GM12878 (cell line): ENCODE results near the gene ZP4. TPM values are rescaled to one million over a fixed set of nuclear protein-coding genes. Genes with fewer than 3 reads are reported as not detected.

Source experiments
- ATAC-seq: fragments of 200-7000 bp; cut with Tn5 transposase; 3 replicates; pipeline ENCODE4 v1.9.1; 2020; ENCODE audit warnings: mild to moderate bottlenecking, moderate library complexity
- BruUV-seq: library from RNA; stranded (reverse); fragments of 400-500 nt; replicated peaks from 2 replicates; lab custom pipeline; 2021; lab: Mats Ljungman, UMichigan
- CTCF ChIA-PET: fragments of 300-600 bp; sonication (Branson Sonifier 250); formaldehyde crosslinking; extraction: SDS; loops from one replicate; lab custom pipeline; 2021; ENCODE audit warnings: inconsistent platforms; lab: Yijun Ruan, JAX
- POLR2A ChIA-PET: fragments of 350-600 bp; formaldehyde crosslinking; extraction: SDS; loops from one replicate; lab custom pipeline; 2021; ENCODE audit warnings: inconsistent platforms; lab: Charles Lee
- RAD21 ChIA-PET: fragments of 300-600 bp; sonication (Branson Sonifier 250); formaldehyde crosslinking; loops from one replicate; lab custom pipeline; 2023; ENCODE audit warnings: antibody characterized with exemption; ENCODE audit not compliant: unreplicated experiment; lab: Charles Lee
- SMC1A ChIA-PET: fragments of 300-600 bp; sonication (Branson Sonifier 250); formaldehyde crosslinking; loops from one replicate; lab custom pipeline; 2023; ENCODE audit not compliant: unreplicated experiment, uncharacterized antibody; lab: Charles Lee
- DNase-seq: peaks from one replicate; pipeline ENCODE4 v3.0.0-alpha.2; 2011; ENCODE audit warnings: low read depth, low spot score
- FAIRE-seq: peaks from 3 replicates; lab custom pipeline; 2011; peaks lifted over from hg19 to GRCh38; lab: Jason Lieb, UNC
- H2AFZ ChIP-seq: 2 replicates; pipeline ENCODE4 v1.6.0; 2011; ENCODE audit warnings: low read depth, low read length, control low read depth; ENCODE audit not compliant: control insufficient read depth
- H3K27ac ChIP-seq: 2 replicates; pipeline ENCODE4 v1.5.1; 2011; ENCODE audit warnings: control low read depth; ENCODE audit not compliant: control insufficient read depth, insufficient read depth
- H3K27me3 ChIP-seq, 2 experiments: replicated peaks in 1 of 2; 2 replicates each; pipeline versions ENCODE4 v1.6.0 to v1.6.1; 2011; ENCODE audit warnings: low read length in 1 of 2; ENCODE audit not compliant: control insufficient read depth in 2 of 2, insufficient read depth in 2 of 2
- H3K36me3 ChIP-seq, 2 experiments: 2 replicates each; pipeline ENCODE4 v1.5.1; 2011; ENCODE audit warnings: low read length in 1 of 2; ENCODE audit not compliant: control insufficient read depth in 2 of 2, insufficient read depth in 2 of 2
- H3K4me1 ChIP-seq: 2 replicates; pipeline ENCODE4 v1.6.1; 2011; ENCODE audit warnings: mild to moderate bottlenecking, low read length, moderate library complexity, mixed read lengths; ENCODE audit not compliant: control insufficient read depth, insufficient read depth
- H3K4me2 ChIP-seq: 2 replicates; pipeline ENCODE4 v1.6.0; 2011; ENCODE audit warnings: control low read depth; ENCODE audit not compliant: control insufficient read depth, insufficient read depth
- H3K4me3 ChIP-seq: fragments of 200-600 bp; sonication (generic); 2 replicates; pipeline ENCODE4 v1.5.1; 2016
- H3K79me2 ChIP-seq: 2 replicates; pipeline ENCODE4 v1.6.0; 2011; ENCODE audit warnings: low read length; ENCODE audit not compliant: control insufficient read depth, insufficient read depth
- H3K9ac ChIP-seq: 2 replicates; pipeline ENCODE4 v1.8.0; 2011; ENCODE audit warnings: low read length, control low read depth, mixed read lengths; ENCODE audit not compliant: control insufficient read depth, insufficient read depth
- H3K9me3 ChIP-seq: replicated peaks from 3 replicates; pipeline ENCODE4 v1.5.1; 2011; ENCODE audit warnings: mild to moderate bottlenecking, low read length; ENCODE audit not compliant: control insufficient read depth, insufficient read depth
- H4K20me1 ChIP-seq: 2 replicates; pipeline ENCODE4 v1.6.0; 2011; ENCODE audit not compliant: control insufficient read depth, insufficient read depth
- BACH1 ChIP-seq: fragments of 450-650 bp; IDR thresholded peaks from 2 replicates; pipeline ENCODE4 v1.6.1; 2017; ENCODE audit warnings: mild to moderate bottlenecking, borderline replicate concordance
- CHD1 ChIP-seq: IDR thresholded peaks from 2 replicates; pipeline ENCODE4 v1.6.1; 2012; ENCODE audit warnings: low read depth, low read length, improper control_type of control experiment
- CTCF ChIP-seq, 3 experiments: IDR thresholded peaks in 2 of 3; conservative IDR thresholded peaks in 1 of 3; 2 replicates each; pipeline ENCODE4 v1.5.1; 2011; ENCODE audit warnings: low read depth in 3 of 3, low read length in 3 of 3, mild to moderate bottlenecking in 3 of 3, control low read depth in 2 of 3, moderate library complexity in 2 of 3, inconsistent platforms in 1 of 3, mixed read lengths in 1 of 3; ENCODE audit not compliant: control insufficient read depth in 2 of 3, insufficient read depth in 1 of 3; ENCODE audit errors: extremely low read depth in 1 of 3
- KAT2A ChIP-seq: conservative IDR thresholded peaks from 2 replicates; pipeline ENCODE4 v1.6.1; 2011; ENCODE audit warnings: low read depth, low read length; ENCODE audit not compliant: control insufficient read depth
- MEF2A ChIP-seq: IDR thresholded peaks from 2 replicates; pipeline ENCODE4 v1.6.1; 2011; ENCODE audit warnings: low read depth, mild to moderate bottlenecking, low read length, moderate library complexity; ENCODE audit not compliant: insufficient read depth
- MYB ChIP-seq: fragments of 150-350 bp; IDR thresholded peaks from 2 replicates; pipeline ENCODE4 v1.6.1; 2014; ENCODE audit warnings: mild to moderate bottlenecking, low read depth, low read length, borderline replicate concordance
- NR2F1 ChIP-seq: fragments of 450-650 bp; conservative IDR thresholded peaks from 2 replicates; pipeline ENCODE4 v1.6.1; 2017; ENCODE audit warnings: mild to moderate bottlenecking
- NRF1 ChIP-seq: conservative IDR thresholded peaks from 2 replicates; pipeline ENCODE4 v1.6.1; 2011; ENCODE audit warnings: mild to moderate bottlenecking, low read depth, low read length, improper control_type of control experiment
- SIN3A ChIP-seq: IDR thresholded peaks from 2 replicates; pipeline ENCODE4 v1.6.1; 2012; ENCODE audit warnings: low read depth, low read length, improper control_type of control experiment
- SRF ChIP-seq, 2 experiments: IDR thresholded peaks; 2 replicates each; pipeline ENCODE4 v1.6.1; 2011; ENCODE audit warnings: low read depth in 2 of 2, low read length in 2 of 2, mild to moderate bottlenecking in 1 of 2, moderate library complexity in 1 of 2
- STAT3 ChIP-seq: IDR thresholded peaks from 2 replicates; pipeline ENCODE4 v1.6.1; 2011; ENCODE audit warnings: low read depth, low read length, improper control_type of control experiment
- ZNF274 ChIP-seq: IDR thresholded peaks from one replicate; pipeline ENCODE4 v1.8.0; 2011; ENCODE audit not compliant: insufficient read length, insufficient read depth
- WGBS: methylation state at CpG from one replicate; pipeline ENCODE4 v1.1.6; 2016; ENCODE audit warnings: low lambda C conversion rate; ENCODE audit not compliant: insufficient replicate concordance, insufficient coverage; ENCODE audit errors: missing lambda C conversion rate; 5-methylcytosine and 5-hydroxymethylcytosine counted together
- in situ Hi-C: fragments of 300-500 bp; cut with MboI; formaldehyde crosslinking; loops from 9 replicates; pipeline ENCODE4 v1.14.3; 2018; ENCODE audit warnings: mixed read lengths
- intact Hi-C: fragments of 100-400 bp; cut with micrococcal nuclease; formaldehyde crosslinking; loops from one replicate; pipeline ENCODE4 v1.14.2; 2022; ENCODE audit not compliant: unreplicated experiment
- polyA plus RNA-seq, 11 experiments: library from polyadenylated mRNA; depleted of rRNA in 4 of 11; unstranded in 6 of 11; stranded (reverse) in 5 of 11; fragments of >200 nt; fragmentation: Nextera tagmentation in 4 of 11; fragmentation: Illumina TruSeq in 1 of 11; extraction: Ambion mirVana in 4 of 11; extraction: Trizol in 1 of 11; gene quantifications; 1 replicate in 1 of 11; 2 replicates in 10 of 11; pipeline versions ENCODE4 v1.2.1 to v1.2.3, GENCODE V29; 2011 to 2016; ENCODE audit warnings: inconsistent platforms in 2 of 11, missing spikeins in 2 of 11, low read depth in 1 of 11
- total RNA-seq, 4 experiments: library from RNA; depleted of rRNA in 3 of 4; stranded (reverse); fragments of >200 nt in 3 of 4; fragmentation: Illumina TruSeq in 1 of 4; extraction: Trizol in 1 of 4; gene quantifications; 2 replicates each; pipeline versions ENCODE4 v1.2.1 to v1.2.3, GENCODE V29; 2013 to 2021

The ZP4 gene
- total and polyA plus RNA-seq, 10 of the 15 experiments (the other 5 are each of a cell fraction or from before 2014, with no cell fraction given) = 0.23 TPM; not detected in 9

- ChIA-PET SMC1A (interaction anchor here (1.1 to 2.9 kb wide), 2 partner anchors 12 to 15 kb away, joined by 3 to 8 read pairs; no protein-coding TSS in a partner anchor), RAD21 (no interaction called here), CTCF (interaction anchor here (0.7 to 1.1 kb wide), 2 partner anchors 15 to 303 kb away, joined by 3 read pairs; no protein-coding TSS in a partner anchor), POLR2A (no interaction called here)
- Histone ChIP-seq H3K79me2 (no peaks in the 10 kb centered on the region), H3K4me3 (no peak overlapping the region), H3K9me3 (no peaks in the 10 kb centered on the region), H3K4me2 (no peak overlapping the region), H3K36me3 (no peaks in the 10 kb centered on the region), H4K20me1 (no peaks in the 10 kb centered on the region), H3K4me1 (no peaks in the 10 kb centered on the region), H3K27me3 (no peaks in the 10 kb centered on the region), H3K9ac (no peak overlapping the region), H2AFZ (no peak overlapping the region), H3K27ac (no peak overlapping the region)
- DNase-seq (no peak), FAIRE-seq (no peak), ATAC-seq (no peak)
- WGBS = 0% methylated on average over 3 of the region's 6 CpGs
- intact Hi-C loops = no loop called here
- in situ Hi-C loops = no loop called here
- BruUV-seq = no TSS peak
- TF ChIP-seq MYB (no peak), SIN3A (no peak), CHD1 (no peak), MEF2A (no peak), KAT2A (no peak), STAT3 (no peak), BACH1 (no peak), SRF (IDR thresholded peaks at IDR 0.05; ENCODE audit: low read depth in 2 of 2, low read length in 2 of 2) (no peak), NRF1 (no peak), NR2F1 (no peak), CTCF (IDR thresholded peaks at IDR 0.05 in 2 of 3, conservative IDR thresholded peaks at IDR 0.05 in 1 of 3; ENCODE audit: control insufficient read depth in 2 of 3, extremely low read depth in 1 of 3, insufficient read depth in 1 of 3, low read depth in 3 of 3, low read length in 3 of 3) (no peak), ZNF274 (no peak)
These were observed 51.7 kb downstream of the ZP4 start for GRCh38 chr1:237838904-237839534.
